ENCODE results near the gene DLG5.

- TF ChIP-seq EZH2 (IDR thresholded peaks at IDR 0.05; ENCODE audit: low read depth) (no peak), CTCF (conservative IDR thresholded peaks at IDR 0.05) (no peak)
Measured at GRCh38 chr10:77912576-77912975, 14.0 kb downstream of the DLG5 start.

Data from PC-9 (cell line).